Gastroesophageal sphincter (tissue), 3 donors: ENCODE measurements around the gene SCGB1D1.

ENCODE experiments used
- CTCF ChIP-seq, 4 experiments: fragments of 200-600 bp in 2 of 4; fragments of 450-650 bp in 2 of 4; sonication (generic) in 1 of 4; IDR thresholded peaks; one replicate each; pipeline ENCODE4 v1.5.1; 2017 to 2019; ENCODE audit warnings: antibody characterized with exemption in 4 of 4, mild to moderate bottlenecking in 2 of 4, moderate library complexity in 2 of 4
- POLR2AphosphoS5 ChIP-seq: sonication (generic); formaldehyde crosslinking; IDR thresholded peaks from one replicate; pipeline ENCODE4 v1.6.1; 2017; ENCODE audit warnings: antibody characterized with exemption

GRCh38 chr11:62193952-62194351 is 3.9 kb downstream of the SCGB1D1 start:
- TF ChIP-seq CTCF (IDR thresholded peaks at IDR 0.05) (no peak), POLR2AphosphoS5 (no peak)
